HG02763 (cell line): Measurements from ENCODE around the gene PPP1R13B.
"Not testable (repeated sequence)": the region's sequence is repeated elsewhere in the genome, so short reads cannot be mapped to it uniquely, and the experiment has no call there.

ENCODE experiments used
- ATAC-seq: cut with Tn5 transposase; IDR thresholded peaks from one replicate; pipeline ENCODE4 v1.9.1; 2021; ENCODE audit warnings: mild to moderate bottlenecking, moderate library complexity; ENCODE audit not compliant: unreplicated experiment

The PPP1R13B gene, protein sequence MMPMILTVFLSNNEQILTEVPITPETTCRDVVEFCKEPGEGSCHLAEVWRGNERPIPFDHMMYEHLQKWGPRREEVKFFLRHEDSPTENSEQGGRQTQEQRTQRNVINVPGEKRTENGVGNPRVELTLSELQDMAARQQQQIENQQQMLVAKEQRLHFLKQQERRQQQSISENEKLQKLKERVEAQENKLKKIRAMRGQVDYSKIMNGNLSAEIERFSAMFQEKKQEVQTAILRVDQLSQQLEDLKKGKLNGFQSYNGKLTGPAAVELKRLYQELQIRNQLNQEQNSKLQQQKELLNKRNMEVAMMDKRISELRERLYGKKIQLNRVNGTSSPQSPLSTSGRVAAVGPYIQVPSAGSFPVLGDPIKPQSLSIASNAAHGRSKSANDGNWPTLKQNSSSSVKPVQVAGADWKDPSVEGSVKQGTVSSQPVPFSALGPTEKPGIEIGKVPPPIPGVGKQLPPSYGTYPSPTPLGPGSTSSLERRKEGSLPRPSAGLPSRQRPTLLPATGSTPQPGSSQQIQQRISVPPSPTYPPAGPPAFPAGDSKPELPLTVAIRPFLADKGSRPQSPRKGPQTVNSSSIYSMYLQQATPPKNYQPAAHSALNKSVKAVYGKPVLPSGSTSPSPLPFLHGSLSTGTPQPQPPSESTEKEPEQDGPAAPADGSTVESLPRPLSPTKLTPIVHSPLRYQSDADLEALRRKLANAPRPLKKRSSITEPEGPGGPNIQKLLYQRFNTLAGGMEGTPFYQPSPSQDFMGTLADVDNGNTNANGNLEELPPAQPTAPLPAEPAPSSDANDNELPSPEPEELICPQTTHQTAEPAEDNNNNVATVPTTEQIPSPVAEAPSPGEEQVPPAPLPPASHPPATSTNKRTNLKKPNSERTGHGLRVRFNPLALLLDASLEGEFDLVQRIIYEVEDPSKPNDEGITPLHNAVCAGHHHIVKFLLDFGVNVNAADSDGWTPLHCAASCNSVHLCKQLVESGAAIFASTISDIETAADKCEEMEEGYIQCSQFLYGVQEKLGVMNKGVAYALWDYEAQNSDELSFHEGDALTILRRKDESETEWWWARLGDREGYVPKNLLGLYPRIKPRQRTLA

DNA sequence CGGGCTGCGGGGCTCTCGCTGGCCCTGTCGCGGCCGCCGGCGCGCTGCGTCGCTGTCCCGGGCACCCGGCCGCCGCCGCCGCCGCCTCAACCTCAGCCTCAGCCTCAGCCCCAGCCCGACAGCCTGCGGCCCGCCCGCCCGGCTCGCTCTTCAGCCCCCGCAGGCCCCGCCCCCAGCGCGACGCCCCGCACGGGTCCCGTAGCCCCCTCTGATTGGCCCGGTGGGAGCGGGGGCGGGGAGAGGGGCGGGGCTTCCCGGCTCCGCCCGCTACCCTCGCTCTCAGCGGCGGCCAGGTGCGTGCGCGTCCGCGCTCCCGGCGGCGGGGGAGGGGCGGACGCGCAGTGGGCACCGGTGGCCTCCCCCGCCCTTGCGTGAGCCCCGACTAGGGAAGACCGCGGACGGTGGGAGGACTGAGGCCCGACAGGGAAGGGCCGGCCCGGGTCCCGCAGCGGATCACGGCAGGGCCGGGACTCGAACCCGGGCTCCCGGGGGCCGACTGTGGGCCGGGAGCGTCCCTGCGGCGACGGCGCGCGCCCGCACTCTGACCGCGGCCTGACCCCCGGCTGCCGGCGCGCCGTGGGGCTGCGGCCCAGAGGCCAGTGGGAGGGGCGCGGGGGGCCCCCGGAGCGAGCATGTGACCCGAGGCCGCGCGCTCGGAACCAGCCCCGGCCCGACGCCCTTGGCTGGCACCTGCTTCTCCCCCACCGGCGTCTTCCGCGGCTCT is at the start of gene PPP1R13B:
Gene PPP1R13B (minus strand): TSS at position 125 of the 724 bp plus-strand sequence. CDS start 268 bp downstream, outside the sequence.
- peak; percentile 89 for ATAC-seq

GRCh38 chr14:103896578-103896977 is 49.2 kb upstream of the PPP1R13B start:
- ATAC-seq = no peak

- ATAC-seq = no peak
Observed at GRCh38 chr14:103894723-103895059, 47.3 kb upstream of the PPP1R13B start.

GRCh38 chr14:103894034-103894722 is 46.8 kb upstream of the PPP1R13B start:
- no peak for ATAC-seq

GRCh38 chr14:103892247-103892646 is 44.9 kb upstream of the PPP1R13B start:
- no peak for ATAC-seq

DNA sequence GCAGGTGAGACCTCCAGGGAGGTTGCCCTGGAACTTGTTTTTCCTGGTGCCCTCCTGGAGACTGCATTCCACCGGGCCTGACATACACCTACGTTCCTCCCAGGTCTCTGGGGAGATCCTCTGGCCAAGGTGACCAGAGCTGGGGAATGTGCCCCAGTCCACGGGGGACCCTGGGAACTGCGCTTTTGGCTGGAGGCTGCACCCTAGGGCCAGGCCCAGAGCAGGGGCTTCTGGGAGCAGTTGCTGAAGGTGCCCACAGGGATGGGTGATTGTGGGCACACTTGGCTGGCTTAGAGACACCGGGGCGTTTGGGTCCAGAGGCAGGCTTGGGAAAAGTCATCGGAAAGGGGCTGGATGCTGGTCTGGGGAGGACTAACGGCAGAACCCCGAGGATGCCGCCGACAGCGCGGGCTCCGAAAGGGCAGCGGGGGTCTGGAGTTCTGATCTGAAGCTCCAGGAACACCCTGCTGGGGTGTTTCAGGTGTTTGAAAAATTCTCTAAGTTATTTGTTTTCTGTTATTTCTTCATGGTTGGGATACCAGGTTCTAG is 44.4 kb upstream of the PPP1R13B start:
- ATAC-seq = no peak

- ATAC-seq = no peak
Observed at GRCh38 chr14:103890821-103891666, 43.7 kb upstream of the PPP1R13B start.

- no peak for ATAC-seq
Observed at GRCh38 chr14:103890052-103890371, 42.6 kb upstream of the PPP1R13B start.

GRCh38 chr14:103889313-103890051 is 42.1 kb upstream of the PPP1R13B start:
- ATAC-seq = no peak

DNA sequence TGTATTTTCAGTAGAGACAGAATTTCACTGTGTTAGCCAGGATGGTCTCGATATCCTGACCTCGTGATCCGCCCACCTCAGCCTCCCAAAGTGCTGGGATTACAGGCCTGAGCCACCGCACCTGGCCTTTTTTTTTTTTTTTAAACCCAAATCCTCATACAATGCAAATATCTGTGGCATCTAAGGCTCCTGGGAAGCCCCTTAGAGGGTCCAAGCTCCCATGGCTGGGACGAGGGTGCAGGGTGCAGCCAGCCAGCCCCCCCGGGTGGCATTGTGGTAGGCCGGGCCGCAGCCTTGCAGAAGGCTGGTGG is 41.6 kb upstream of the PPP1R13B start:
- not testable (repeated sequence) for ATAC-seq

DNA sequence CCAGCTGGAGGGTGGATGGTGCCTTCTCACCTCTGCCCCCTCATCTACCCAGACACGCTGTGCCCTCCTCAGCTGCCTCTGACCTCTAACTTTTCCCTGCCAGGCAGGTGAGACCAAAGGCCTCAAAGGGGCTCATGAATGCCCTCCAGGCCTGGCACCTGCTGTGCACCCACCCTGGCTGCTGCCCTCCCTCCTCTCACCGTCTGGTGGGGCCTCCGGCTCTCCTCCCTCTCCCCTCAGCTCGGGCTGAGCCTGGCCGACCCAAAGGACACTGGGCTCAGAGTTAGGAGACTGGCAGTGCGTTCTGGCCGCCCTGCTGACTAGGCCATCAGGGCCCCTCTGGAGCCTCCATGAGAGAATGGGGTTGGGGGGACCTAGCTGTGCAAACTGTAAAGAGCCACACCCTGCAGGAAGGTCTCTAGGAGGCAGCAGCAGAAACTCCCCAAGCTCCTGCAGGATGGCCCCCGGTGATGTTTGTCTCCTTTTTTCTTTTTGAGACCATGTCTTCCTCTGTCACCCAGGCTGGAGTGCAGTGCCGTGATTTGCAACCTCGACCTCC is 40.3 kb upstream of the PPP1R13B start:
- ATAC-seq = no peak

DNA sequence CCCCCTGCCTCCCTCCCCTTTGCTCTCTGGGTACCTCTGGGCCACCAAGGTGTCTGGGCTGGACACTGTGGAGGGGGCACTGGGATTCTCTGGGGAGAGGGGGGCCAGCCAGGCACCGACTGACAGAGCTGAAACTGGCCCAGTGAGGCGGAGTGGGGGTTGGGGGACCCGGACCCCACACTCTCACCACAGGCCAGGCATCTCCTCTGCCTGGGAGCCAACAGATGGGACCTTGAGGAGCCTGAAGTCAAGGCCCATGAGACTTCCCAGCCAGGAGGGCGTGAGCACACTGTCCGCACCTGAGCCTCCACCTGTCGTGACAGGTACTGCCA is 39.8 kb upstream of the PPP1R13B start:
- no peak for ATAC-seq

DNA sequence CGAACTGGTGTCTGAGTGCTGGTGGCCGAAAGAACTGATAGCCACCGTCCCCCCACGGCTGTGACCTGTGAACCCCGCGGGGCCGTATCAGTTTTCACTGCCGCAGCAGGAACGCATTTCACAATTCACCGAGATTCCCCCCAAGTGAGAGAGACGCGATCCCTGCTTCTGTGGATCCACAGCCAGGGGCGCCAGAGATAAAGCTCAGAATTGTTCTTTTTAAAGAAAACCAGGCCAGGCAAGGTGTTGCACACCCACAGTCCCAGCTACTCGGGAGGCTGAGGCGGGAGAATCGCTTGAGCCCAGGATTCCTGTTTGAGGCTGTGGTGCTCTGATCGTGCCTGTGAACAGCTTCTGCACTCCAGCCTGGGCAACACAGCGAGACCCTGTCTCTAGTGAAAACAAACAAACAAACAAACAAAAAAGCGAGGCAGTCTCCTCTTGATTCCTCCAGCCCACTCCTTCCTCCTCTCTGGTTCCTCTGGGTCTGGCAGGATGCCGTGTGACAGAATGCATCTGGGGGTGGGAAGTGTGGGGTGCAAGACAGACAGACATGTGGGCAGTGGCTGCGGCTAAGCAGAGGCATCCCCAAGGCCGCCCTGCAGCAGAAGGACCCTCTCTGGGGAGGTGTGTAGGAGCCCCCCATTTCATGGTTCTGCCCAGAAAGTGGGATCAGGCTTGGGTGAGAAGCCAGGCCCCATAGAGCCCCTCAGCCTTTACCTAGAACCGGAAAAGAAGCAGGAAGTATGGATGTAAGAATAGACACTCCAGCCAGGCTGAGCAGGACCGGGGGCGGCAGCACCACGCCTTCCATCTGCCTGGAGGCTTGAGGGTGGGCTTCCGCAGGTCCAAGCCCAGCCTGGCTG is 39.2 kb upstream of the PPP1R13B start:
- no peak for ATAC-seq

DNA sequence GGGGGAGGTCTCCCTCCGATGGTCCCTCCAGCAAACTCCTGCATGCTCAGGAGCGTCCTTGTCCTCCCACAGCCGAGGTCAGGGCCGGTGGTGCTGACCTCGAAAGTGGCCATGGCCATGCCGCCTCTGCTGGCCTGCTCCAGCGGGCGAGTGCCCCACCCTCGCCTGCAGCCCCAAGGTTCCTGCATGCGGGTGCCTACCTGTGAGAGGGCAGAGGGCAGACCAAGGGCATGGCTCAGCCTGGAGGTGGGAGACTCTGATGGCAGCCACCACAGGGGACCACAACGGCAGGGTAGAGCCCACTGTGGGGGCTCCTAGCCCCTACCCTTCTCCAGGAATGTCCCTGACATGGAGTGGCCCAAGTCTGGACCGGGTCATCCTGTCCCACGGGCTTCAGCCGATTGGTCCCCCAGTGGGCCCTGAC is 38.1 kb upstream of the PPP1R13B start:
- ATAC-seq = no peak

GRCh38 chr14:103884854-103885253 is 37.5 kb upstream of the PPP1R13B start:
- ATAC-seq = no peak

DNA sequence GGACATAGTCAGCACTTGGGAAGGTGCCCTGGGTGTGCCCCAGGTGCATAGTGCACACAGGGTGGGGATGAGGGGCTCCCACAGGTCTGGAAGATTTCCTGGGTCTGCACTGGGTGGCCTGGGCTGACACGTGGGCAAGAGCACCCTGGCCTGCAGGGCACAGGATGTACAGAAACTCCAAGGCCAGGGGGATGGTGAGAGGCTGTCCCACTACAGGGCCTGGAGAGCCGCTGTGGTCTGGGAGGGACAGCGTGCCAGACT is 35.8 kb upstream of the PPP1R13B start:
- no peak for ATAC-seq

DNA sequence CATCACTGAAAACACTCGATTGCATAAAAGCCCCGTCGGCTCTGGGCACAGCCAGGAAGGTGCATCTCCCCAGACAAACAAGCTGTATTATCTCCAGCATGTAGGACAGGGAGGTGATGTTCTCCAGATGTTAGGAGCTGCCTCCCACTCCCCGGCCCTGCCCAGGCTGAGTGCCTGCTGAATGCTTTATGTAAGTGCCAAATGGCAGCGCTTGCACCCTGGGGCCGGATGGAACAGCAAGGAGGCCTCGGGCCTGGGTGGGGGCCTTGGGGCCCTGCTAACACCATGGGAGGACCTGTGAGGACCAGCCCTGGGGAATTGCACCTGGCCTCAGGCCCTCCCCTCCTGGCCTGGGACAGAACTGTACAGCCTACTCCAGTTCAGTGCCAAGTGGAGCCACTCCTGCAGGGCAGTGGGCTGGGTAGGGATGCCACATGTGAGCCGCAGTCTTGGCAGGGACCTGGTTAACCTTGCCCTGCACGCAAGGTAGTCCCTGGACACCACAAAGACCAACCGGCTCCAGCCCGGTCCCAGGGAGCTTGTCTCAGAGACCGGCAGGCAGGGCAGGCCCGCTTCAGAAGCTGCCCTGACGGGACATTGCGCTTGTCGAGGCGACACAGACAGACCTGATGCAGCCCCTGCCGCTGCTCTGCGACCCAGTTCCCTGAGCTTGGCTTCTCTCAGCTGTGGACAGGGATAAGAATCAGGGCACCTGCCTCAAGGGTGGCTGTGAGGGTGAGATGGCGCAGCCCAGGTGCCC is 35.3 kb upstream of the PPP1R13B start:
- no peak for ATAC-seq
